ENCODE results near the gene NXPH2.
"Not testable (repeated sequence)": the region's sequence is repeated elsewhere in the genome, so short reads cannot be mapped to it uniquely, and the experiment has no call there.

Gene NXPH2

GRCh38 chr2:138654146-138654545 is 126.0 kb downstream of the NXPH2 start:
- no peak overlapping the region for H3K4me3 ChIP-seq (ENCODE audit: low read length)
- no peak for DNase-seq (ENCODE audit: low read depth, low spot score)

- no peak overlapping the region for H3K4me3 ChIP-seq (ENCODE audit: low read length)
- no peak for DNase-seq (ENCODE audit: low read depth, low spot score)
Observed at GRCh38 chr2:138652378-138652777, 127.8 kb downstream of the NXPH2 start.

- DNase-seq (ENCODE audit: low read depth, low spot score) = no peak
- H3K4me3 ChIP-seq (ENCODE audit: low read length) = no peak overlapping the region
Observed at GRCh38 chr2:138649571-138649970, 130.6 kb downstream of the NXPH2 start.

DNA sequence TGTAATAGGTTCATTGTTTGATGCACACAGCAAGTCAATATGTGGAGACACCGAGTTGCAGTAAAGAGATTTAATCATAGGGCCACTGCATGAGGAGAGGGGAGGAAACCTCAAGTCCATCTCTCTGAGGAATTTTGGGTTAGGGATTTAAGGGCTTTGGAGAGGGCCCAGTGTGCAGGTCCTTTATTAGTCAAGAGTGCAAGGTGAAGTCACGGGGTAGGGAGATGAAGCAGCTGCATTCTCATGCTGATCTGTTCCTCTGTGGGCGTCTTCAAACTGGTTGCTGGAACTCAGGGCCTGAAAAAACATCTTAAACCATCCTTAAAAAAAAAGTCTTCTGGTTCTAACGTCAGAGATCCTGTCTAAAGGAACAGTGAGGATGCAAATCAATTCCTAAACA is 131.6 kb downstream of the NXPH2 start:
- no peak overlapping the region for H3K4me3 ChIP-seq (ENCODE audit: low read length)
- no peak for DNase-seq (ENCODE audit: low read depth, low spot score)

- not testable (repeated sequence) for H3K4me3 ChIP-seq (ENCODE audit: low read length); DNase-seq (ENCODE audit: low read depth, low spot score)
Observed at GRCh38 chr2:138644776-138645175, 135.4 kb downstream of the NXPH2 start.

DNA sequence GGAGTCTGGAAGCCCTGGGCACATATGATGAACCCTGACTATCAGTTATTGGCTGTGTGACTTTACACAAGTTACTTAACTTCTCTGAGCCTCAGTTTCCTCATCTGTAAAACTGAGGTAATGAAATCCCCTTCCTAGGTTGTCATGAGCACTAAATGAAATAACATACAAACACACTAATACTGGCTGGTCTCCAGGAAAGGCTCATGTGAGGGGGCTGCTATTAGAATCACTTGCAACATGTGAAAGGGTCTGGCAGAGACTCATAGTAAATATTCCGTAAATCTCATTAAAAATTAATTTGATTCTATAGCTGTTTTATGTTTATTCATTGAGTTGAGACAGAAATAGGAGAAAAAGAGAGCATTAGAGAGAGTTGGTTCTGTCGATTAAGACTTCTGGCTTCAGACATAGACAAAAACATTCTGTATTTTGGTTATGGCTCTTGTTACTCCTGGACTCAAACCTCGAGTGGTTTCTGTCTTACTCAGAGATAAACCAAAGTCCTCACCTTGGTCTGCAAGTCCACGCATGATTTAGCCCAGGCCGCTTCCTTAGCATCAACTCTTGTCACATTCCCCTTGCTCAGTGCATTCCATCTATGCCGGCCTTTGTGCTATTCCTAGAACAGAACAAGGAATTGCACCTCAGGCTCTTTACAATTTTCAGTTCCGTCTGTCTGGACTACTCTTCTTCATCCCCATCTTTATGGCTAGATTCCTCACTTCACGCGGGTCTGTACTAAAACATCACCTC is 139.1 kb downstream of the NXPH2 start:
- no peak for DNase-seq (ENCODE audit: low read depth, low spot score)
- no peak overlapping the region for H3K4me3 ChIP-seq (ENCODE audit: low read length)

DNA sequence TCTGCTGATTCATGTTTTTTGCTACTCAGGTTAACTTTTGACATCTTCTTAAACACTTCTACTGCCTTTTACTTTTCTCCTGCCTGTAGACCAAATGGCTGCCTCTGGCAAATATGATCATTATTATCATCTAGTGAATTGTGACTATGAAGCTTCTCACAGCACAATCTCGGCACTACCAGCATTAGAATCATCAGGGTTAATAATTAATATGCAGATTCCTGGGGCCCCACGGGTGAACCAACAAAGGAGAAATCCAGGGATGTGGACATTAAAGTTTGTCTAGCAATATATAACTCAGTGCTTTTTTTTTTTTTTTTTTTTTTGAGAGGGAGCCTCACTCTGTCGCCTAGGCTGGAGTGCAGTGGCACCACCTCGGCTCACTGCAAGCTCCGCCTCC is 142.5 kb downstream of the NXPH2 start:
- DNase-seq (ENCODE audit: low read depth, low spot score) = no peak
- H3K4me3 ChIP-seq (ENCODE audit: low read length) = no peak overlapping the region

DNA sequence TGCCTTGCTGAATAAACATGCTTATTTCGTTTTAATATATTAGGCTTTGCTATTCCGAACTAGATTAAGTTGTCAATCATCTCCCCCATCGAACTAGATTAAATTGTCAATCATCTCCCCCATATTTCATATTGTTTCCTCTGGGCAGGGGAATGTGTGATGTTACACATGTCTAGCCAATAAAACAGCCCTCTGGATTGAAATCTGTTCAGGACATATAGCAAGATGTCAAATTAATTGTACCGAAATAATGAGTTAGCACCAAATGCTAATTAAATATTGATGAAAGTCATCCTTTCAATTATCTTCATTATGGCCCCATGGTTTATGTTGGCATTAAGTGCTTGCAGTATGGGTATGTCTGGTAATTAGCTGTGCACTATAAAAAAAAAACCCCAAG is 143.1 kb downstream of the NXPH2 start:
- H3K4me3 ChIP-seq (ENCODE audit: low read length) = no peak overlapping the region
- DNase-seq (ENCODE audit: low read depth, low spot score) = no peak

DNA sequence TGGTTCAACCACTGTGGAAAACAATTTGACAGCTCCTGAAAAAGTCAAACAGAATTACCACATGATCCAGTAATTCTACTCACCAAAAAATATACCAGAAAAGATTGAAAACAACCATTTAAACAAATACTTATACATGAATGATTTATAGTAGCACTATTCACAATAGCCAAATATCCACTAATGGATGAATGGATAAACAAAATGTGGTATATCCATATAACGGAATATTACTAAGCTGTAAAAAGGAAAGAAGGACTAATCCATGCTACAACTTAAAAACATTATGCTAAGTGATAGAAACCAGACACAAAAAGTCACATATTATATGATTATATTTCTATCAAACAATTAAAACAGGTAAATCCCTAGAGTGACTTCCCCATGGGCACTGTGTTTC is 147.1 kb downstream of the NXPH2 start:
- no peak for DNase-seq (ENCODE audit: low read depth, low spot score)
- no peak overlapping the region for H3K4me3 ChIP-seq (ENCODE audit: low read length)

- no peak for DNase-seq (ENCODE audit: low read depth, low spot score)
- no peak overlapping the region for H3K4me3 ChIP-seq (ENCODE audit: low read length)
Observed at GRCh38 chr2:138632066-138632620, 148.0 kb downstream of the NXPH2 start.

DNA sequence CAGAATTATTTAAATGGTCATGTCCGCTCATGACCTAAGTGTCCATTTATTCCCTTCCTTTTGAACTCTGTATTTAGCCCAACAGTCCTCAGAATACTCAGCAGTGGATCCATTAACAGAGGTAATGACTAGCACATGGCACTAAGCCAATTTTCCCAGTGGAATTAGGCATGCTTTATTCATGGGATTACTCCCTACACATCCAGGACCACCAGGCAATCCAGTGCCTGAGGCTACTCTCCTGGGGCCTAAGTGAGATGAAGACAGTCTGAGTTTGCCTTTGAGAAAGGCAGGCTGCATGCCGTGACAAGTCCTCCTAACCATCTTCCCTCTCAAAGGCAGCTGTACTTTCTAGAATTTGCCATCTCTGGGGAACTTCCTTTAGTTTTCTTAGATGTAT is 150.0 kb downstream of the NXPH2 start:
- H3K4me3 ChIP-seq (ENCODE audit: low read length) = no peak overlapping the region
- DNase-seq (ENCODE audit: low read depth, low spot score) = no peak

DNA sequence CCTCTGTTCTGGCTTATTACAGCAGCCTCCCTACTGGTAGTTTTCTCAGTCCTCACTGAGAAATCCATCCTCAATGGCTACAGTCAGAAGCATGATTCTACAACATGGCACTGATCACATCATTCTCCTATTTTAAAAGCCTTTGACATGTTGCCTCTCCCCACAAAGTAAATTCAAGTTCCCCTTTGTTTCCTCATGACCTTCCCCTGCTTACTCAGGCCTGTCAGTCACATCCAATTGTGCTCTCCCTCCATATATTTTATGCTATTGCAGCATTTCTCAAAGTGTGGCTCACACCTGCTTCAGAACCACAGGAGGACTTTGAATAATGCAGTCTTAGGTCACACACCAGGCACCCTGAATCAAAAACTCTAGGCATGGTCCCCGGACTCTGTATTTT is 154.0 kb downstream of the NXPH2 start:
- no peak overlapping the region for H3K4me3 ChIP-seq (ENCODE audit: low read length)
- DNase-seq (ENCODE audit: low read depth, low spot score) = no peak

- H3K4me3 ChIP-seq (ENCODE audit: low read length) = no peak overlapping the region
- DNase-seq (ENCODE audit: low read depth, low spot score) = no peak
Observed at GRCh38 chr2:138622613-138623012, 157.6 kb downstream of the NXPH2 start.

DNA sequence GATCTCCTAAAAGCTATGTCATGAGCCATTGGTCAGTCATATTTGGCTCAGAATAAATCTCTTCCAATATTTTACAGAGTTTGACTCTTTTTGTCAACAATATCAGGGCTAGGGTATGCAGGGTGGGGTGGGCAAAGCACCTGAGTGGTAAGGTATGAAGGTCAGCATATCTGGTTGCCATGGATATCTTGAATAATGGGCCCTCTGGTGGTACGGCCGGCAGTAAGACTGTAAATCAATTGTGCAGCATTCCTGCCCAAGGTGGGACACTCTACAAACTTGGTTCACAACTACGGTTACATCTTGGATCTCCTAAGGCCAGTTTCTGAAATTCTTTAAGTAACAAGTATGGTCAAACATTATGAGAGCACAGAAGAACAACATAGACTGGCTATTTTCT is 159.1 kb downstream of the NXPH2 start:
- DNase-seq (ENCODE audit: low read depth, low spot score) = no peak
- H3K4me3 ChIP-seq (ENCODE audit: low read length) = no peak overlapping the region

- H3K4me3 ChIP-seq (ENCODE audit: low read length) = no peak overlapping the region
- DNase-seq (ENCODE audit: low read depth, low spot score) = no peak
Observed at GRCh38 chr2:138620431-138620830, 159.8 kb downstream of the NXPH2 start.

All from Jurkat, Clone E6-1 (cell line).